ENCODE data around the gene NECTIN4.
A peak's percentile ranks its signal among the peaks of the same experiment; 100 is the strongest.
"Not testable (repeated sequence)": the region's sequence is repeated elsewhere in the genome, so short reads cannot be mapped to it uniquely, and the experiment has no call there.

NECTIN4 gene

DNA sequence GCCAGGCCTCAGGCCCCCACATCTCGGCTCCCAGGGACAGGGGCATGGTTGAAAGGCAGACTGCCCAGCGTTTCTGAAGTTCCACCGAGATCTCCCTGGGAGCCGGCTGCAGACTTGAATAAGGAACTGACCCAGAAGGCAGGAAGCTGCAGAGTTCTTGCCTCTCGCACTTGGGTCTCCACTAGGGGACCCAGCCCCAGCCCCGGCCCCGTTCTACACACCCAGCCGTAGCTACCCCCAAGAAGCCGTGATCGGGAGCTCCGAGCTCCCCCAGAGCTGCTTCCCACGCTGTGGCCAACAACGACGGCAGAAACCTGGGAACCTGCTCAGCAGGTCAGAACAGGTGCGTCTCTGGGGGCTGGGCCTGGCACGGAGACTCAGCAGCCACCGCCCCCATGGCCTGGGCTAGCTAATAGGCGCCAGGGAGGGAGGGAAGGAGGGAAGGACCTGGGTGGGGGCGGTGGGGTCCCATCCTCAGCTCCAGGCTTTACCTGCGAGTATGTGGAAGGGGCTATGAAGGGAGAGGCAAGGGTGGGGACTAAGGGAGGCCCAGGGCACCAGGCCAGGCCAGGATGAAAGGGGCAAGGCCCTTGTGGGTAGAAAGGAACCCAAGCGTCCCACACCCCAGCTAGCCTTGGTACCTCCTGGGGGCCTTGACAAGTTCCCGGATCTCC, at the start of gene NECTIN4:
TSS of gene NECTIN4 (minus strand) at position 308 of the 674 bp plus-strand sequence. CDS start at position 46, 262 bp downstream.
- no peak for DNase-seq

DNA sequence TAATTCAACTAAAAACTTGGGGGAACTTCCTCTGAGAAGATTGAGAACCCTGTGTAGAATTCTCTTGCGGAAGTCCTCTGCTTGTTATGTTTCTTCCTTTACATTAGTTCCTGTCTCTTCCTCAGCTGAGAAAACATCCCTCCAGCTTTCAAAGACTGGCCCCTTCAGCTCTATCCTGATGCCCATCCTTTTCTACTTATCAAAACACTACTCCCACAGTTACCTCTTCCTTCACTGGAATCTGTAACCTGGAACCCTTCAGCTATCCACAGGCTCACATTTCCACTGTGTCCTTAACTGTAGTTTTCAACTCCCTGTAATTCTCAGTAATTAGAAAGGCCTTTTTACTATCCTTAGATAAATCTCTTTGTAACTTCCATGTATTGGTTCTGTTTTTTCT, 49.1 kb upstream of the NECTIN4 start:
- DNase-seq, result no peak

DNA sequence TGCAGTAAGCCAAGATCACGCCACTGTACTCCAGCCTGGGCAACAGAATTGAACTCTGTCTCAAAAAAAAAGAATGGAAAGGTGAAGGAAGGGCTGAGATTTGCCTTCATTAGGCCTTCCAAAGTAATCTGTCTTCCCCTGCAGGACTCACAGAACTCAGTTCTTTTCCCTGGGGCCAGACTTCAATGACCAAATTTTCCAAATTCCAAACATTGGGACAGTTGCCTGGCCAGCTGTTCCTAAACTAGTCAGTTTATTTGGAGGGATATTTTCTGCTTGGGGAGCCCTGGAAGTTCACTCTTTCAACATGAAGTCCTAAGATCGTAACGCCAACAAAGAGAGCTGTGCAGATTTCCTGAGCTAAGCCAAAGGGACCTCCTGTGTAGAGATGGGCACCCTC, 48.5 kb upstream of the NECTIN4 start:
- DNase-seq, result no peak

DNA sequence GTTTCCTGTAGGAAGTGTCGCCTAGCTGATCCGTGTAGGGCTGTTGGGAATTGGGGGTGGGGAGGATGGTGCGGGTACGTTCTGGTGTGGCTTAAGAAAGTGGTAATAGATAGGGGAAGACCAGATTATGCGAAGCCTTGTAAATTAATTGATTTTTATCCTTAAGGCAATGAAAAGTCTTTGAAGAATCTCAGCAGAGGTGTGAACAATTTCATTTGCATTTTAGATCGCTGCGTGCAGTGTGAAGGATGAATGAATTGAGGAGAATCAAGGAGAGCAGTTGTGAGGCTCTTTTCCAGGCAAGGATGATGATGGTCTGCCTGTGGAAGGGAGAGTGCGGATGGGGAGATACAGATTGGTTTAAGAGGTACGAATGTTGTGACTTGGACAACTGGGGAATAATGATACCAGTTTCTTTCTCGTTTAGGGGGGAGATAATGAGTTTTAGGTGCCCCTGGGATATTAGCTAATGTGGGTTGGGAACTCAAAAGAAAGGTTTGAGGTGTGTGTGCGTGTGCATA, 43.9 kb upstream of the NECTIN4 start:
- no peak for DNase-seq

- peak; percentile 95 to 97 for DNase-seq
Measured at GRCh38 chr1:161132410-161133219, 43.3 kb upstream of the NECTIN4 start, which contains the start of gene DEDD. DEDD (minus strand) TSS chr1:161132667; CDS start chr1:161124462, 8,205 bp downstream.

DNA sequence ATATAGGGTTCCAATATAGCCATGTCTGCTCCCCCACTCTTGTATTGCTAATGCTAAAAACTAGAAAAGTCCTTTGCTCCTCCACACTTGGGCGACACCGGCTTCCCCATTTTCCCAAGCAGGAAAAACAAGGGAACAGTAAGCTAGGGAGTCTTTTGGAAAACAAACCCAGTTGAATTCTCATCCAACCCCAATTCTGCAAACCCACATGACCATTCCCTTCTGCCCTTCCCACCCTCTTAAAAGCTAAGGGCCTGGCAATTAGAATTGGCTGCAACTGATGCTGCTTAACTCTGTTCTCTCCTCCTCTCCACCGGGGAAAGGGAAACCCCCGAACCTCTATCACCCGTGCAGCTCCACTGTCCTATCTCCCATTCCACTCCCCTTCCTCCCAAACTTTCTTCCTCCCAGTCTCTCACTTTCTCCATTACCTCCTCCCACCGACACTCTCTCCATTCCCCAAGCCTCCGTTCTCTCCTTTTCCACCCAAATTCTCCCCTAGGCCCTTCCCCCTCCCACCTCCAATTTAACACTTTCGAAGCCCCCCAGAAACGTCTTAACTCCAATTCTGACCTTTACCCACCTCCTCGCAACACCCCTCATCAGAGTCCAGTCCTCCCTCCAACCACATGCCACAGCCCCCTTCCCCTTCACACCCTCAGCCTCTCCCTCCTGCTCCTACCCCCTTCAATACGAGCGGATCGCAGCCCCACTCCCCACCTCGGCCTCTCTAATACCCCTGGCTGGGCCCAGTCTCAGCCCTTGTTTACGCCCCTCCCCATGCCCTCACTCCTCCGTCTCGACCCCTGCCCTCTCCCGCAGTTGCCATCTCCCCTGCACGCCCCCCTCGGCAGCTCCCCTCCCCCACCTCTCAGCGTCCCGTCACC, 42.4 kb upstream of the NECTIN4 start:
- DNase-seq, result peak in 1 of 2 donors; percentile 33

DNA sequence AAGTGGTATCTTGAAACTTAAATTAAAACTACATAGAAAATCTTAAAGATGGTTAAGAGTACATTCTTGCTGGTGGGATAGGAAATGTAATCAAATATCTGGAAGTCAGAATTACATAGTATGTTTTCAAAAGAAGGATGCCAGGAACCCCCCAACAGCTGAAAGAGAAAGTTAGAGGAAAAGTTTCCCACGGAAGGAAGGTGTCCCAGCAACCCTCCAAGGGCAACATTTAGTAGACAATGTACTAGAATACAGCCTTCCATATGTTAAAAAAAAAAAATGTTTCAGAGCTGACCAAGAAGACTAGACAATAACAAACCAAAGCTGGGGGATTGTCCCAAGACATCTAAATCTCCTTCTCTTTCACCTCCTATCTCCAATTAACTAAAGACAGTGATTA, 40.9 kb upstream of the NECTIN4 start:
- no peak for DNase-seq

DNA sequence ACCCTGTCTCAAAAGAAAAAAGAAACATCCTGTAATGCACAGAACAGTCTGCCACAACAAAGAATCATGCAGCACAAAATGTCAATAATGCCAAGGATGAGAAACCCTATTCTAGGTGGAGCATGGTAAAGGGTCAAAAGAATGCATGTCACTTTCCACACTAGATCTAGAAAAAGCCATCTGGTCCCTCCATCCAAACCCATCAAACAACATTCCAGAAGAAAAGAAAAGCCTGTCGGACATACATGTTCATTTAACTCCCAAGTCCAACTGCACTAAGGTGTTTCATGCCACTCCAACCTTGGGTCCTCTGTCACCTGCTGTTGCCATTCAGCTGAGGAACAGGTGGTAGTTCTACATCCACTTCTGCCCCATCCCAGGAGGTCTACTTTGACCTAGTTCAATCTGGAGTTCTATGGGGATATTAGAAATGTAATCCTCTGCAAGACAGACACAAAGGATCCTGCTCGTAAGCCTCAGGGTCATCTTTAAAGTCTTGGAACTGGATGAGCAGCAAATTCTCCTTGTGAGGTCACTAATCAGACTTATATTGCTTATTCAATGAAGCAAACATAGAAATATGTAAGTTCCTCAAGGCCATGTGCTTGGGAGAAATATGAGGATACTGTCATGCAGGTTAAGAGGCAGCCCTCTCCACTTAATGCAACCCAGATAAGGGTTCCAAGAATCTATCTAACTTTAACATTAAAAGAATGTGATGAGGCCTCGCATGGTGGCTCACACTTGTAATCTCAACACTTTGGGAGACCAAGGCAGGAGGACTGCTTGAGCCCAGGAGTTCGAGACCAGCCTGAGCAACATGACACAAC, 39.4 kb upstream of the NECTIN4 start:
- DNase-seq, result no peak

DNA sequence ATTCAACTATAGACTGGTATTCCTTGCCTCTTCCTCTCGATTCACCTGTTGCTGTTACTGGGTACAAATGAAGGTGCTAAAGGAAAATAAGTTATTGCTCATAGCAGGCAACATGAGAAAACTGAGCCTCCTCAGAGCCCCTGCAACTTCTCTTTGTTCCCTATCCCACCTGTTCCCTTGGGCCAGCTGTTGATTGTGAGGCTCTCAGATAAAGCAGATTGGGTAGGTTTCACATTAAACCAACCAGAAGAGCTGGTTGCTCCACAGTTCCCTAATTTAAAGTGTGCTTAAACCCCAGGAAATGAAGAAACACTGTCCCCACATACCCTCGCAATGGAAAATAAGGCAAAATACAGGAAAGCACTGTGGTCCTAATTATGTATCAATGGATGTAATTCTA, 38.3 kb upstream of the NECTIN4 start:
- DNase-seq, result no peak

DNA sequence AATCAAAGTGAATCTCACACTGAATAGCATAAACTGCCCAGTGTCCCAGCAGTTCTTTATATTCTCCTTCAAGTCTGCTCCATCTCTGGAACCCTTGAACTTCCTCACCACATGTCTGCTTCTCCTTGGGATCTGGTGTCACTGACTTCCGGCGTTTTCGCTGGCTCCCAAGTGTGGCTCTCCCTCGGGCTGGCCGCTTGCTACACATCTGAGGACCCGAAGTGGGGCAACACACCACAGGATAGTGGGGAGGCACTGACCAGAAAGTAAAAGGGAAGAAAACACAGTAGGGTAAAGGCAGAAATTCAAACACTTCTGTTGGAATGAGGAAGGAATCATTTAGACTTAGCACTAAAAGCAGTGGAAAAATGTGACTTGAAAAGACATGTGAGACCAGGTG, 33.6 kb upstream of the NECTIN4 start:
- DNase-seq, result no peak

DNA sequence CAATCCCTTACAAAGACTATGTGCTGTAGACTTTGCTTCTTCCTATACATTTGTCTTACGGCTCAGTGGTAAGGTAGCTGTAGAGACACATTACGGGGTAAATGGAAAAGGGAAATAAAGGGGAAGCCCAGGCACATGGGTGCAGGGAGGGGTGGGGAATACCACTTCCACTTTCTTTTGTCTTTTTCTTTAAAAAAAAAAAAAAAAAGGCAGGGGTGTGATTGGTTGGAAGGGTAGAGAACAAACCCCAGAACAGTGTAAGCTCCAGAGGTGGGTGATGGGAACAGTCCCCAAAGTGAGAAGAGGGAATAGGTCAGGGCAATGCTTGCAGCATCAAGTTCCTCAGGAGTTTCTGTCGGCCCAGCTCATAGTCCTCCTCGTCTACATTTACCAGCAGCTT, 32.5 kb upstream of the NECTIN4 start:
- DNase-seq, result peak in 1 of 2 donors; percentile 19

GRCh38 chr1:161121042-161121650, 31.8 kb upstream of the NECTIN4 start:
- DNase-seq, result no peak

GRCh38 chr1:161119092-161119903, 29.9 kb upstream of the NECTIN4 start:
- DNase-seq, result peak; percentile 71 to 84

DNA sequence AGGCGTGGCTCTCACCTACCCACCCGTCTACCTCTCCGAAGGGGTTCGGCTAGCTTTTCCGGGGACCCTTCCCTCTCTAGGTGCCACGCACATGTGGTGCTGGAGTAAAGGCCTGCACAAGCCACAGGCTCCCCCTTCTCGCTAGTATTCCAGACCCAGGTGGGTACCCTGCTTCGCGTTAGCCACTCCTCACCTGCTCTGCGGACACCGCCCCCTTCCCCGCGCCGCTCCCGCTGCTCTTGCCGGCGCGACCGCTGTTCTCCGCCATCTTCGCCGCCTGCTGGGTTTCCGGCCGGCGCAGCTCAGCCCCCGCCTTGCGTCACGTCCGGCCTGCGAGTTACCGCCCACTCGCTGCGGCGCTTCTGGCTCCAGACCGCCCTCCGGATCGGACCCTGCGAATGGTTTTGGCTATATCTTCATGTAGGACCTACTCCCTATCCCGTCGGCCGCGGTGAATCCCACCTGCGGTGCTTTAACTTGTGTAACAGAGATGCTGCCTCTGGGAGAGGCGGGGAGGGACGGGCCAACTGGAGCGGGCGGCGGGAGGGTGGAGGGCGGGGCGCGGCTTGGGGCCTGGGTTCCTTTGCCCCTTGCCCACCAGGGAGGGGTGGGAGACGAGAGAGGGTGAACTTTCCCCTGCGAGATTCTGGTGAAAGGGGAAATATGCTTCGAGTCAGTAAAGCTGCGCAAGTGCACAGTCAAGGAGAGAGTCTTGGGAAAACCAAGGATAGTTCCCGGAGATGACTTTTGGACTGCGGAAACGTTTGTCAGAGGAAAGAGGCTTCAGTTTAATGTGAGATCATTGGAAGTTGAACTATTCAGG, 28.6 kb upstream of the NECTIN4 start, which contains the start of the genes NIT1 and PFDN2:
TSS of gene NIT1 (plus strand) at position 347 of the 823 bp plus-strand sequence. CDS start at position 419, 72 bp downstream.
TSS of gene PFDN2 (minus strand) at position 279 of the 823 bp plus-strand sequence. CDS start at position 268, 11 bp downstream.
- peak; percentile 79 to 87 for DNase-seq

DNA sequence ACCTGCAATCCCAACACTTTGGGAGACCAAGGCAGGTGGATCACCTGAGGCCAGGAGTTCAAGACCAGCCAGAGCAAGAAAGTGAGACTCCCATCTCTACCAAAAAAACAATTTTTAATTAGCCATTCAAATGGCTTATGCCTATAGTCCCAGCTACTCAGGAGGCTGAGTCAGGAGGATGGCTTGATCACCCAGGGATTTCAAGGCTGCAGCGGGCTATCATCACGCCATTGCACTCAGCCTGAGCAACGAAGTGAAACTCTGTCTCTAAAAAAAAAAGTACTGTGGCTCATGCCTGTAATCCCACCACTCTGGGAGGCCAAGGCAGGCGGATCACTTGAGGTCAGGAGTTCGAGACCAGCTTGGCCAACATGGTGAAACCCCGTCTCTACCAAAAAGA, 26.6 kb upstream of the NECTIN4 start:
- not testable (repeated sequence) for DNase-seq

- DNase-seq, result no peak
Measured at GRCh38 chr1:161115132-161115711, 25.9 kb upstream of the NECTIN4 start.

GRCh38 chr1:161114556-161114955, 25.2 kb upstream of the NECTIN4 start:
- no peak for DNase-seq

GRCh38 chr1:161113915-161114314, 24.6 kb upstream of the NECTIN4 start:
- no peak for DNase-seq

DNA sequence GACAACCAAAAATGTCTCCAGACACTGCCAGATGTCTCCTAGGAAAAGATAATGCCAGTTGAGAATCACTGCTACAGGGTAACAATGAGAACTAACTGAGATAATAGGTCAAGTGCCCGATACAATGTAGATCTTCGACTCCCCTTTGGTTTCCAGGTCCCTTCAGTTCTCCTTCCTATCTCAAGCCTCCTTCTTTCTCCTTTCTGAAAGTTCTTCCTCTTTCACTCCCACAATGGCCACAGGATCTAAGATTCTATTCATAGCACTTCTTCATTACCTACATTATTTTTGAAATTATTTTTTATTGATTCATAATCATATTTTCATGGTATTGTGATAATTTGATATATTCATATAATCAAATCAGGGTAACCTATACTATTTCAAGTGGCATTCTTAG, 22.2 kb upstream of the NECTIN4 start:
- DNase-seq, result no peak
